Nephron (organoid): ENCODE results near the gene GARIN1A.
"Not testable (repeated sequence)": the region's sequence is repeated elsewhere in the genome, so short reads cannot be mapped to it uniquely, and the experiment has no call there.

Experiments
- H3K27ac Mint-ChIP-seq, 3 experiments: 2 replicates each; pipeline ENCODE4 v1.8.0; 2020; ENCODE audit warnings: mixed read lengths in 3 of 3, mild to moderate bottlenecking in 2 of 3, moderate library complexity in 1 of 3
- H3K27me3 Mint-ChIP-seq: 2 replicates; pipeline ENCODE4 v1.8.0; 2021; ENCODE audit warnings: low read depth, mild to moderate bottlenecking, moderate library complexity, mixed read lengths
- H3K36me3 Mint-ChIP-seq: 2 replicates; pipeline ENCODE4 v1.8.0; 2020; ENCODE audit warnings: low read depth, mixed read lengths
- H3K4me1 Mint-ChIP-seq: 2 replicates; pipeline ENCODE4 v1.8.0; 2020; ENCODE audit warnings: mixed read lengths
- H3K4me3 Mint-ChIP-seq, 3 experiments: 2 replicates each; pipeline ENCODE4 v1.8.0; 2020; ENCODE audit warnings: mild to moderate bottlenecking in 3 of 3, mixed read lengths in 3 of 3, moderate library complexity in 2 of 3
- H3K9me3 Mint-ChIP-seq: 2 replicates; pipeline ENCODE4 v1.8.0; 2020; ENCODE audit warnings: mixed read lengths
- TF ChIP-seq, protein P1 (sequence below), 3 experiments: fragments of 200-600 bp; sonication (generic); IDR thresholded peaks; one replicate each; pipeline ENCODE4 v1.5.0; 2021; ENCODE audit warnings: antibody characterized with exemption in 3 of 3; ENCODE audit not compliant: unreplicated experiment in 3 of 3

The GARIN1A gene

DNA sequence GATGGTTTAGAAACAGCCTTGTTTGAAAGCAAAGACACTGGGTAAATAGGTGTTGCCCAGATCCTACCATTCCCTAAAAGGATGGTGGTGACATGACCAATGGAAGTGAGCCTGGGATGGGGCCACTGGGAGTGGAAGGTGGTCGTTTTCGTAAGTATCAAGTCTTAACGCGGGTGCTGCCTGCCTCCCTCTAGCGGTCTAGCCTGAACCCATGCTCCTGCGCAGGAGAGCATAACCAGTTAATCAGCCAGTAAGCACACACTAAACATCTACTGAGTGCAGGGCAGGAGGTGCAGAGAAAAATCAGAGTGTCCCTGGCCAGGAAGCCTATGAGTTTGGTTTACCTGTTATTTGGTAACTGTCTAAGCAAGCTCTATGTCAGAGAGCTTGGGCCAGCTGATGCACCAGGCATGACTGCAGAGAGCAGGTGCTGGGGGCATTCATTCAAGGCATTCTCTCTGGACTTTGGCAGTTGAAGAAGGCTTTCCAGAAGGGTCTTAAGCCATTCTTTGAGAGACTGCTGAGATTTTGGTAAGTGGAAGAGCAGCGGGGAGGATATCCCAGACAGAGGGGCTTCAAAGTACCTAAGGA is 930 bp downstream of the GARIN1A start:
- H3K4me3 Mint-ChIP-seq, result no peak overlapping the region
- no peak overlapping the region for H3K27ac Mint-ChIP-seq
- no peaks in the 10 kb centered on the region for H3K27me3 Mint-ChIP-seq
- no peaks in the 10 kb centered on the region for H3K36me3 Mint-ChIP-seq
- TF ChIP-seq, protein P1, sequence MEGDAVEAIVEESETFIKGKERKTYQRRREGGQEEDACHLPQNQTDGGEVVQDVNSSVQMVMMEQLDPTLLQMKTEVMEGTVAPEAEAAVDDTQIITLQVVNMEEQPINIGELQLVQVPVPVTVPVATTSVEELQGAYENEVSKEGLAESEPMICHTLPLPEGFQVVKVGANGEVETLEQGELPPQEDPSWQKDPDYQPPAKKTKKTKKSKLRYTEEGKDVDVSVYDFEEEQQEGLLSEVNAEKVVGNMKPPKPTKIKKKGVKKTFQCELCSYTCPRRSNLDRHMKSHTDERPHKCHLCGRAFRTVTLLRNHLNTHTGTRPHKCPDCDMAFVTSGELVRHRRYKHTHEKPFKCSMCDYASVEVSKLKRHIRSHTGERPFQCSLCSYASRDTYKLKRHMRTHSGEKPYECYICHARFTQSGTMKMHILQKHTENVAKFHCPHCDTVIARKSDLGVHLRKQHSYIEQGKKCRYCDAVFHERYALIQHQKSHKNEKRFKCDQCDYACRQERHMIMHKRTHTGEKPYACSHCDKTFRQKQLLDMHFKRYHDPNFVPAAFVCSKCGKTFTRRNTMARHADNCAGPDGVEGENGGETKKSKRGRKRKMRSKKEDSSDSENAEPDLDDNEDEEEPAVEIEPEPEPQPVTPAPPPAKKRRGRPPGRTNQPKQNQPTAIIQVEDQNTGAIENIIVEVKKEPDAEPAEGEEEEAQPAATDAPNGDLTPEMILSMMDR (IDR thresholded peaks at IDR 0.05; ENCODE audit: unreplicated experiment in 3 of 3), result peak; percentile 42 to 48 (median 48)
- H3K4me1 Mint-ChIP-seq, result no peaks in the 10 kb centered on the region
- no peaks in the 10 kb centered on the region for H3K9me3 Mint-ChIP-seq

- TF ChIP-seq, protein P1 (IDR thresholded peaks at IDR 0.05; ENCODE audit: unreplicated experiment in 3 of 3), result no peak
- no peaks in the 10 kb centered on the region for H3K4me1 Mint-ChIP-seq
- no peaks in the 10 kb centered on the region for H3K36me3 Mint-ChIP-seq
- H3K27me3 Mint-ChIP-seq, result no peaks in the 10 kb centered on the region
- H3K9me3 Mint-ChIP-seq, result no peaks in the 10 kb centered on the region
- no peak overlapping the region for H3K4me3 Mint-ChIP-seq
- H3K27ac Mint-ChIP-seq, result no peak overlapping the region
Observed at GRCh38 chr7:128673571-128673970, 1.5 kb downstream of the GARIN1A start.

GRCh38 chr7:128676665-128677064 is 4.6 kb downstream of the GARIN1A start:
- Mint-ChIP-seq H3K4me3 (no peak overlapping the region), H3K4me1 (no peaks in the 10 kb centered on the region), H3K27me3 (no peaks in the 10 kb centered on the region), H3K27ac (no peak overlapping the region), H3K9me3 (no peaks in the 10 kb centered on the region), H3K36me3 (no peaks in the 10 kb centered on the region)
- TF ChIP-seq, protein P1 (IDR thresholded peaks at IDR 0.05; ENCODE audit: unreplicated experiment in 3 of 3), result no peak

GRCh38 chr7:128679920-128680319 is 7.8 kb downstream of the GARIN1A start:
- no peaks in the 10 kb centered on the region for H3K9me3 Mint-ChIP-seq
- TF ChIP-seq, protein P1 (IDR thresholded peaks at IDR 0.05; ENCODE audit: unreplicated experiment in 3 of 3), result no peak
- H3K36me3 Mint-ChIP-seq, result peaks cover 12% of the 10 kb centered on the region
- H3K4me1 Mint-ChIP-seq, result no peaks in the 10 kb centered on the region
- peaks cover 3% of the 10 kb centered on the region for H3K27me3 Mint-ChIP-seq
- no peak overlapping the region for H3K4me3 Mint-ChIP-seq
- H3K27ac Mint-ChIP-seq, result no peak overlapping the region

DNA sequence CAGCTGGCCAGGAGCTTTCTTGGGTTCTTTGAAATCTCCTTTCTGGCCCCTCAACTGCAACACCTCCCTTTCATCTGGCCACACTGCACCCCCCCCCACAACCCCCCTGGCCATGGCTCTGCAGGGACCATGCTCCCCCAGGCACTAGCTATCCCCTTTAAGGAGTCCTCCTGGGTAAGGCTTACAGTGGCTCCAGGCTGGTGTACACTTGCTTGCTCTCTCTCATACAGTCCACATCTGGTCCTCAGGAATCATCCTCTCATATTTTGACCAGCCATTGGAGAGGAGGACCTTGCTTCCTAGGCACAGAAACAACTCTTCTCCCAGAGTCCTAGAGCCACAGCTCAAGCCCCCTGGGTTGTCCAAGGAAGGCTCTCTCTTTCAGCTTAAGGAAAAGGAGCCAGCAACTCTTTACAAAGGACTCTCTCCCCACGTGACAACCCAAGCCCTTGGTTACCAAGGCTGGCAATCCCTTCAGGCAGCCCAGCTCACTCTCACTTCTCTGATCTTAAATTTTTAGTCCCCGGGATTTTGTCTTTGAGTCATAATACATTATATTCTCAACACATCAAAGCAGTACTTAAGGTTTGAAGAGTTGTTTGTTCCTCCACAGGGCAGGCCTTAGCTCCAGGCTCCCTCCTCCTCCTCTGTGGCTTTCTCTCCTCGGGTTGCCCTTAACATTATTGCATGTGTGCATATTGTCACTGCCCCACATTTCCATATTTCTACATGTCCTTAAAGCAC is 9.9 kb downstream of the GARIN1A start:
- TF ChIP-seq, protein P1 (IDR thresholded peaks at IDR 0.05; ENCODE audit: unreplicated experiment in 3 of 3), result no peak
- H3K4me1 Mint-ChIP-seq, result no peaks in the 10 kb centered on the region
- peaks cover 3% of the 10 kb centered on the region for H3K27me3 Mint-ChIP-seq
- H3K9me3 Mint-ChIP-seq, result no peaks in the 10 kb centered on the region
- H3K36me3 Mint-ChIP-seq, result peaks cover 20% of the 10 kb centered on the region
- no peak overlapping the region for H3K4me3 Mint-ChIP-seq
- H3K27ac Mint-ChIP-seq, result no peak overlapping the region

DNA sequence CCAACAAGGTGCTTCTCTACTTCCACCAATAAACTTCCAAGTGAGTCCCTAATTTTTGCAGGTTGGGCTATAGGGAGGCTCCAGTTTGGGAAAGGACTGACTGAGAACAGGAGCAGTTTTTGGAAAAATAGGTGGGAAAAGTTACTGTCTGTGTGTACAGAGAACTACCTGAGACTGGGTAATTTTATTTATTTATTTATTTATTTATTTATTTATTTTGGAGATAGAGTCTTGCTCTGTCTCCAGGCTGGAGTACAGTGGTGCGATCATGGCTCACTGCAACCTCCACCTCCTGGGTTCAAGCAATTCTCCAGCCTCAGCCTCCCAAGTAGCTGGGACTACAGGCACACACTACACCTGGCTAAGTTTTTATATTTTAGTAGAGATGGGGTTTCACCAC is 11.2 kb downstream of the GARIN1A start:
- not testable (repeated sequence) for H3K27me3 Mint-ChIP-seq, H3K4me1 Mint-ChIP-seq, H3K9me3 Mint-ChIP-seq, H3K27ac Mint-ChIP-seq, H3K4me3 Mint-ChIP-seq
- H3K36me3 Mint-ChIP-seq, result peaks cover 26% of the 10 kb centered on the region

DNA sequence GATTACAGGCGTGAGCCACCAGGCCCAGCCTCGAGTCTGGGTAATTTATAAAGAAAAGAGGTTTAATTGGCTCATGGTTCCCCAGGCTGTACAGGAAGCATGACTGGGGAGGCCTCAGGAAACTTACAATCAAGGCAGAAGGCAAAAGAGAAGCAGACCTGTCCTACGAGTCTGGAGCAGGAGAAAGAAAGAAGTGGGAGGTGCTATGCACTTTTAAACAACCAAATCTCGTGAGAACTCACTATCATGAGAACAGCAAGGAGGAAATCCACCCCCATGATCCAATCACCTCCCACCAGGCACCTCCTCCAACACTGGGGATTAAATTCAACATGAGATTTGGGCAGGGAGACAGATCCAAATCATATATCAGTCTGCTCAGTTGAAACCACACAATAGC is 11.6 kb downstream of the GARIN1A start:
- not testable (repeated sequence) for H3K27ac Mint-ChIP-seq, H3K4me3 Mint-ChIP-seq, H3K4me1 Mint-ChIP-seq, H3K9me3 Mint-ChIP-seq, H3K27me3 Mint-ChIP-seq
- H3K36me3 Mint-ChIP-seq, result peaks cover 29% of the 10 kb centered on the region
